NCI-H1436 (cell line): ENCODE results near the gene CCDC149.

Experiments used
- DNase-seq: peaks from one replicate; lab custom pipeline; 2025; lab: John Stamatoyannopoulos, UW

Gene CCDC149

DNA sequence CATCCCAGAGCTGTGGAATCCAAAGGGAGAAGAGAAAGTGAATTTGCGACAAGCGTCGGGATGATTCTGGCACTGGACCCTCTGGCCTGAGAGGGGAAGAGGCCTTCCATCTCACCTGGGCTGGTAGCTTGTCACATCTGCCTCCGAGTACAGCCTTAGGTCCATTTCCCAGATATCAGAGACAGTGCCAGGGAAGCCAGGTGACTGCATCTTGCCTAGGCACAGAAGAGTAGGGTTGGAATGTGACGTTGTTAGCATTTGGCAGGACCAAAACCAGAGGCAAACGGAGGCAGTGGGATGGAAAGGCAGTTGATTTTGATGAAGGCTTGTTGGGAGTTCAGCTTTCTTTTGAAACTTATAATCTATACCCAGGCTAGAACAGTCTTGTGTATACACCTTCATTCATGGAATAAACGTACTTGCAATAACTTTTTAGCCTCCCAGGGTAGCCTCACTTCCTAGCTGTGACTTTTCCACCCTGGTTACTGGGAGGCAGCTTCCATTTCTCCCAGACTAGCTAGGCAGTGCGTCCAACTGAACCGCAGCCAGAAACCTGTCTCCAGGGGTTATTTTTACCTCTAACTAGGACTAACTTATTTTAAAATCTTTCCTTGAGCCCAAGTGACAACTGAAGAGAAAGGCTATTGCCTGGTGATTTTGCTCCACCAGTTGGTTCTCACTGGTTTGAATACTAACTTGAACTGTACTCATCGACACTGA is 111.5 kb downstream of the CCDC149 start:
- no peak for DNase-seq

DNA sequence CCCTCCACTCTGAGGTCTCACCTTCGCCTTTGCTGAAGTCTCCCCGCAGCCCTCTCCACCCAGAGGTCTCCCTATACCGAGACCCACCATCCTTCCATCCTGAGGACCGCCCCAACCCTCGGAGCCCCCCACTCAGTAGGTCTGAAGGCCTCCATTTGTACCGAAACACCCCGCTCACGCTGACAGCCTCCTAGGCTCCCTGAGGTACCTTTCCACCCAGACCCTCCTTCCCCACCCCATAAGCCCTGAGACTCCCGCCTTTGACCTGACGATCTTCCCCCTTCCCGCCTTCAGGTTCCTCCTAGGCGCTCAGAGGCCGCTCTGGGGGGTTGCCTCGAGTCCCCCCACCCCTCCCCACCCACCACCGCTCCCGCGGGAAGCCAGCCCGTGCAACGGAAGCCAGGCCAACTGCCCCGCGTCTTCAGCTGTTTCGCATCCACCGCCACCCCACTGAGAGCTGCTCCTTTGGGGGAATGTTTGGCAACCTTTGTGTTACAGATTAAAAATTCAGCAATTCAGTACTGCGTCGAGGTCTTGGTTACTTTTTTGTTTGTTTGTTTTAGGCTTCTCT is 112.4 kb downstream of the CCDC149 start:
- DNase-seq = no peak

DNA sequence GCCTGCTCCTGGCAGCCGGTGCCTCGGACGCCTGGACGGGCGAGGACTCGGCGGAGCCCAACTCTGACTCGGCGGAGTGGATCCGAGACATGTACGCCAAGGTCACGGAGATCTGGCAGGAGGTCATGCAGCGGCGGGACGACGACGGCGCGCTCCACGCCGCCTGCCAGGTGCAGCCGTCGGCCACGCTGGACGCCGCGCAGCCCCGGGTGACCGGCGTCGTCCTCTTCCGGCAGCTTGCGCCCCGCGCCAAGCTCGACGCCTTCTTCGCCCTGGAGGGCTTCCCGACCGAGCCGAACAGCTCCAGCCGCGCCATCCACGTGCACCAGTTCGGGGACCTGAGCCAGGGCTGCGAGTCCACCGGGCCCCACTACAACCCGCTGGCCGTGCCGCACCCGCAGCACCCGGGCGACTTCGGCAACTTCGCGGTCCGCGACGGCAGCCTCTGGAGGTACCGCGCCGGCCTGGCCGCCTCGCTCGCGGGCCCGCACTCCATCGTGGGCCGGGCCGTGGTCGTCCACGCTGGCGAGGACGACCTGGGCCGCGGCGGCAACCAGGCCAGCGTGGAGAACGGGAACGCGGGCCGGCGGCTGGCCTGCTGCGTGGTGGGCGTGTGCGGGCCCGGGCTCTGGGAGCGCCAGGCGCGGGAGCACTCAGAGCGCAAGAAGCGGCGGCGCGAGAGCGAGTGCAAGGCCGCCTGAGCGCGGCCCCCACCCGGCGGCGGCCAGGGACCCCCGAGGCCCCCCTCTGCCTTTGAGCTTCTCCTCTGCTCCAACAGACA is 113.1 kb downstream of the CCDC149 start:
- no peak for DNase-seq

DNA sequence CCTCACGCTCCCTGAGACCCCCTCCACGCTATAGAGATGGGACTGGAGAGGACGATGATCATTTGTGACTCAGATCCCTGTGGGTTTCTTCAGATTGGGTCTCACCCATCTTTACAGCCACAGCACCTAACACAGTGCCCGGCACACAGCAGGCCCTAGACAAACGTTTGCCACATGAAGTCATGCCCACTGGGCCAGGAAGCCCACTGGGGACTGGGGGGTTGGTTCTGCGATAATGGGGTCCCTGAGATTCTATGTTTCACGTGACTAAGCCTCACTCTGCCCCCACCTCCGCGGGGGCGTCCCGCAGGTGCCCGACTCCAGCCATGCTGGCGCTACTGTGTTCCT is 113.7 kb downstream of the CCDC149 start:
- DNase-seq = no peak

DNA sequence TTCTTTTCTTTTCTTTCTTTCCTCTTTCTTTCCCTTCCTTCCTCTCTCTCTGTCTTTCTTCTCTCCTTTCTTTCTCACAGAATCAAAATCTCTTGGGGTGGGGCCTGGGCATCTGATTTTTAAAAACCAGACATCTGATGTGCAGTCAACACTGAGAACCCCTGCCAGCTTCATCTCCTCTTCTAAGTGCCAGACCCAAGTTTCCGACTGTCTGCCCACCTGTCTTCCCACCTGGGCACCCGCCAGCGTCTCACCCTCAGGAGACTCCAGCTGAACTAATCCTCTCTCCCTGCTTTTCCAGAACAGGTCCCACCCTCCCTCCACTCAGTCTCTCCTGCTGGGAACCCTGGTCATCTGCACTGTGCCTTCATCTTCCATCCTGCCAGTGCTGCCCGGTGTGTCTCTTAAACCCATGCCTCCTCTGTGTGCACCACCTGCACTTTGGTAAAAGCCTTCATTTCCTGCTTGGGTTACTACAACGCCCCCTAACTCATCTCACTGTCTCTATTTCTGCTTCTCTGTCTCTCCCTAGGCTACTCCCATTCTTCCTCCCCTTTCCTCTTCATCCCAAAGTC is 114.7 kb downstream of the CCDC149 start:
- no peak for DNase-seq

GRCh38 chr4:24796620-24797019 is 116.2 kb downstream of the CCDC149 start:
- DNase-seq = no peak

GRCh38 chr4:24795666-24796381 is 117.0 kb downstream of the CCDC149 start:
- no peak for DNase-seq

GRCh38 chr4:24794916-24795665 is 117.8 kb downstream of the CCDC149 start, which contains the start of gene SOD3:
Gene SOD3, plus strand, starts transcription at chr4:24795573. Its CDS starts 3,949 bp downstream, at chr4:24799522.
- DNase-seq = no peak

DNA sequence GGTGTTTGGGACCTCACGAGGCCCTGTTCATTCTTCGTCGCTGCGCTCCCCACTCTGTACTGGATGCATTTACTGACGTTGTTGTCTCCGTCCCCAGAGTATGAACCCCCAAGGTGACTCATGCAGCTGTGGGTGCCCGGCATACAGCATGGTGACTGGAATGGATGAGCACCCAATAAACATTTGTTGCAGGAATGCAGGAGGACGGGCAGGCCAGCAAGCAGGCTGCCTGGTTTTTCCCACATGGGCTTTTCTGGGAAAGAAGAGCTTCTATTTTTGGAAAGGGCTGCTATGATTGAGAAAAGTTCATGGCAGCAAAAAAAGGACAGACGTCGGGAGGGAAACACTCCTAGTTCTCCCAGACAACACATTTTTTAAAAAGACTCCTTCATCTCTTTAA is 118.4 kb downstream of the CCDC149 start:
- no peak for DNase-seq

DNA sequence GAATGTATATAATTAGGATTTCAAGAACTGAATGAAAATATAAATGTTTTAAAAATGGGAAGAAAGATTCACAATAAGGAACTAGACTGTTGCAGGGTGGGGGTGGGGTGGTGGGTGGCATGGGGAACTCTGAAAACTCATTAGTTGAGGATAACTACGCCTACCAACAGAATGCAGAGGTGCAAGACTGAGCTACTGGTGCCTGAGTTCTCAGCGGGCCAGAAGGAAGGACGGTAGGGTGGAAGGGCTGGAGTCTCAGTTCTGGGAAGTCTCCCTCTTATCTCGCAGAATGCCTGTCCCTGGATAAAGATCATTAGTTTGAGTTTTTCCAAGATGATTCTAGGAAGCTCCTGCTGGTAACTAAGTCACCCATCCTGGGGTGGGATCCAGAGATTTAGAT is 118.8 kb downstream of the CCDC149 start:
- DNase-seq = no peak

DNA sequence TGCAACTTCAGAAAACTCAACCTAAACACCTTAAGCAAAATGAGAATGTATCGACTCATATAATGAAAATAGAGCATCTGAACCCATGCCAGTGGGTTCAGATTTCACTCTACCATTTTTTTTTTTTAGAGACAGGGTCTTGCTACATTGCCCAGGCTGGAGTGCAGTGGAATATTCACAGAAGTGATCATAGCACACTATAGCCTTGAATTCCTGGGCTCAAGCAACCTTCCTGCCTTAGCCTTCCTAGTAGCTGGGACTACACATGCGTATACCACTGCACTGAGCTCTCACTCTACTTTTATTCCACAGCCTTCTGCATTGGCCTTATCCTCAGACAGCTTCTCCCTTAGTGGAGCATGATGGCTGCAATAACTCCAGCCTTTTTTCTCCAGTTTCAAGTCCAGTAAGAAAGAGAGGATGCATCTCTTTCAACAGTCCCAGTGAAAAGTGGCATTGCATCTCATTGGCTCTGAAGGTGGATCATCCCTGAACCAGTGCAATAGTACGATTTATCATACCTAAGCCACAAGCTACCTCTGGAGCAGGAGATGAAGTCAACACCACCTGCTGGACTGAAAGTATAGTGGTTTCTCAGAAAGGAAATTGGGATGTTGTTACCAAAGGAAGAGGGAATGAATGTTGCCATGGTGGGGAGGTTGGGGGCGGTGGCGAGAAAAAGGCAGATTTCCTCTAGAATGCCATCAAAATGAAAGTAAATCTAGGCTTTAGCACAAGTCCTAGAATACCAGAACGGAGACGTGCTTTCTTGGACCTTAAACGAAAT is 119.4 kb downstream of the CCDC149 start:
- no peak for DNase-seq

DNA sequence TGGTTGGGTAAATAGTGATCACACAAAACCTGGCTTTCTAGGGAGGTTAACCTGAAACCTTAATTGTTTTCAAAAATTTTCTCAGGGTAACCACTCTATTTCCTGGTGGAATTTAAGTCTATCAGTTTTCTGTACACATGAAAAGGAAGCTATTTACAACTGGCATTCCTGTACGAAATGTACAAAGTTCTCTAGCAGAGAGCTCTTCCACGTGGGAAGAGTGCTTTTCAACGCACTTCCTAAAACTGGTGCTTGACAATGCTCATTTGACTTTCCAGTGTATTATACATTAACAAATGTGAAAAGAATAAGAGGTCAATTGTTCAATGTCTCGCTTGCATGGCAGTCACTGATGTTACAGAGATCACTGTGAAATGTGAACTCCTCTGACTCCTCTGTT is 120.3 kb downstream of the CCDC149 start:
- DNase-seq = no peak

- no peak for DNase-seq
Measured at GRCh38 chr4:24791043-24791442, 121.8 kb downstream of the CCDC149 start.

- DNase-seq = no peak
Measured at GRCh38 chr4:24783506-24783905, 129.3 kb downstream of the CCDC149 start.

- no peak for DNase-seq
Measured at GRCh38 chr4:24781999-24782745, 130.7 kb downstream of the CCDC149 start.

- no peak for DNase-seq
Measured at GRCh38 chr4:24780936-24781495, 131.8 kb downstream of the CCDC149 start.

DNA sequence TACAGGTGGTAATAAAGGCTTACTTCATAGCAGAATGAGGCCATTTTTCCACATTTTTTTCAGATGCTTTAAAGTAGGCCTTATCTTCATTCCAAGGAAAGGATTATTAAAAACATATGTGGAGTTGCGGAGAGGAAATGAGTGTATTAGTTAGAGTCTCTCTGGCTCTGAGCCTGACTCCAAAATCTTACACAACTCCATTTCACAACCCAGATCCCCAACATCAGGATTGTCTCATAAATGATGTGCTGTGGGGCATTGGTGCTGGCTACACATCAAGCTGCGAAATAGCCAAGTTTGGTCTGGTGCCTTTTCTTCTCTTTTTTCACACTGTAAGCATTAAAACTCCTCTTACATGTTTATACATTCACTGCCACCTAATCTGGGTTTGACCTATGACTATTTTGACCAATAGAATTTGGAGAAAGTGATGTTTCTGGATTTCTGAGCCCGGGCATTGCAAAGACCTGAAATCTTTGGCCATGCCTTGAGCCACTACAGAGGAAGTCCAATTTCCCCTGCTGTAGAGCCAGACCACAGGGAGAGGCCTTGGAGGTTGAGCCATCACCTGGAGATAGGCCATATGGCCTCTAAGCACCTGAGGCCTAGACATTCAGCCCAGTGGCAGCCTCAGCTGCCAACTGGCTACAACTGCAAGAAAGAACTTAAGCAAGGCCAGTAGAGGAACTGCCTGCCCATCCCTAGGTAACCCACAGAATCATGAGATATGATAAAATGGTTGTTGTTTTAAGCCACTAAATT is 134.2 kb downstream of the CCDC149 start:
- no peak for DNase-seq

- DNase-seq = no peak
Measured at GRCh38 chr4:24777536-24778463, 135.0 kb downstream of the CCDC149 start.
